ENCODE data around the gene MUC21. TPM values are rescaled to one million over a fixed set of nuclear protein-coding genes. Genes with fewer than 3 reads are reported as not detected.

MUC21 gene
- total RNA-seq, 1 experiment from 2014 or later: not detected

- Mint-ChIP-seq H3K4me3 (ENCODE audit: unreplicated experiment) (peak overlapping the region; percentile 20), H3K36me3 (ENCODE audit: insufficient read depth, unreplicated experiment) (no peaks in the 10 kb centered on the region), H3K27ac (ENCODE audit: unreplicated experiment) (no peak overlapping the region), H3K27me3 (ENCODE audit: insufficient read depth, unreplicated experiment) (no peaks in the 10 kb centered on the region), H3K9me3 (ENCODE audit: unreplicated experiment) (peaks cover 12% of the 10 kb centered on the region), H3K4me1 (ENCODE audit: low read depth, unreplicated experiment) (peaks cover 19% of the 10 kb centered on the region)
- ChIA-PET POLR2A (no interaction called here), CTCF (interaction anchor here (1.5 kb wide), 1 partner anchor 80 kb away, joined by 5 read pairs; no protein-coding TSS in a partner anchor)
- no peak for TF ChIP-seq CTCF (IDR thresholded peaks at IDR 0.05; ENCODE audit: insufficient read depth in 1 of 2, low read depth in 1 of 2, low read length in 1 of 2, severe bottlenecking in 1 of 2, unreplicated experiment in 1 of 2)
- Histone ChIP-seq H3K4me1 (peaks cover 12% of the 10 kb centered on the region), H3K4me3 (ENCODE audit: low read depth, low read length) (no peak overlapping the region), H3K36me3 (ENCODE audit: control insufficient read depth, insufficient read depth, low read length) (no peaks in the 10 kb centered on the region), H3K9me3 (no peaks in the 10 kb centered on the region), H3K27me3 (replicated peaks; ENCODE audit: control insufficient read depth, insufficient read depth, low read length) (no peaks in the 10 kb centered on the region)
- intact Hi-C loops (cut with micrococcal nuclease; ENCODE audit: unreplicated experiment): no loop called here
- BruUV-seq (replicated peaks): no TSS peak
- peak; percentile 37 for DNase-seq
Observed at GRCh38 chr6:31007694-31008093, 24.2 kb downstream of the MUC21 start.

GRCh38 chr6:31008165-31008564 is 24.6 kb downstream of the MUC21 start:
- Histone ChIP-seq H3K36me3 (ENCODE audit: control insufficient read depth, insufficient read depth, low read length) (no peaks in the 10 kb centered on the region), H3K4me3 (ENCODE audit: low read depth, low read length) (no peak overlapping the region), H3K4me1 (peaks cover 12% of the 10 kb centered on the region), H3K27me3 (replicated peaks; ENCODE audit: control insufficient read depth, insufficient read depth, low read length) (no peaks in the 10 kb centered on the region), H3K9me3 (no peaks in the 10 kb centered on the region)
- BruUV-seq (replicated peaks): no TSS peak
- Mint-ChIP-seq H3K4me3 (ENCODE audit: unreplicated experiment) (peak overlapping the region; percentile 20), H3K9me3 (ENCODE audit: unreplicated experiment) (peaks cover 8% of the 10 kb centered on the region), H3K4me1 (ENCODE audit: low read depth, unreplicated experiment) (peaks cover 19% of the 10 kb centered on the region), H3K27me3 (ENCODE audit: insufficient read depth, unreplicated experiment) (no peaks in the 10 kb centered on the region), H3K36me3 (ENCODE audit: insufficient read depth, unreplicated experiment) (no peaks in the 10 kb centered on the region), H3K27ac (ENCODE audit: unreplicated experiment) (no peak overlapping the region)
- ChIA-PET POLR2A (no interaction called here), CTCF (interaction anchor here (0.6 to 1.5 kb wide), 2 partner anchors 79 to 382 kb away, joined by 3 to 5 read pairs; no protein-coding TSS in a partner anchor)
- intact Hi-C loops (cut with micrococcal nuclease; ENCODE audit: unreplicated experiment): no loop called here
- DNase-seq: no peak
- no peak for TF ChIP-seq CTCF (IDR thresholded peaks at IDR 0.05; ENCODE audit: insufficient read depth in 1 of 2, low read depth in 1 of 2, low read length in 1 of 2, severe bottlenecking in 1 of 2, unreplicated experiment in 1 of 2)

GRCh38 chr6:31009731-31010130 is 26.2 kb downstream of the MUC21 start:
- ChIA-PET POLR2A (no interaction called here), CTCF (no interaction called here)
- peaks cover 12% of the 10 kb centered on the region for H3K9me3 Mint-ChIP-seq (ENCODE audit: unreplicated experiment)
- H3K4me1 Mint-ChIP-seq (ENCODE audit: low read depth, unreplicated experiment): peaks cover 19% of the 10 kb centered on the region
- Histone ChIP-seq H3K9me3 (no peaks in the 10 kb centered on the region), H3K4me1 (peaks cover 12% of the 10 kb centered on the region), H3K36me3 (ENCODE audit: control insufficient read depth, insufficient read depth, low read length) (no peaks in the 10 kb centered on the region), H3K4me3 (ENCODE audit: low read depth, low read length) (no peak overlapping the region), H3K27me3 (replicated peaks; ENCODE audit: control insufficient read depth, insufficient read depth, low read length) (no peaks in the 10 kb centered on the region)
- TF ChIP-seq CTCF (IDR thresholded peaks at IDR 0.05; ENCODE audit: insufficient read depth in 1 of 2, low read depth in 1 of 2, low read length in 1 of 2, severe bottlenecking in 1 of 2, unreplicated experiment in 1 of 2): no peak
- DNase-seq: no peak
- no peak overlapping the region for H3K4me3 Mint-ChIP-seq (ENCODE audit: unreplicated experiment)
- H3K27me3 Mint-ChIP-seq (ENCODE audit: insufficient read depth, unreplicated experiment): no peaks in the 10 kb centered on the region
- intact Hi-C loops (cut with micrococcal nuclease; ENCODE audit: unreplicated experiment): no loop called here
- H3K36me3 Mint-ChIP-seq (ENCODE audit: insufficient read depth, unreplicated experiment): no peaks in the 10 kb centered on the region
- BruUV-seq (replicated peaks): no TSS peak
- no peak overlapping the region for H3K27ac Mint-ChIP-seq (ENCODE audit: unreplicated experiment)

All from Caco-2 (cell line).